HCEC 1CT (cell line): ENCODE measurements around the gene CEACAM1.
A peak's percentile ranks its signal among the peaks of the same experiment; 100 is the strongest.
"Not testable (repeated sequence)": the region's sequence is repeated elsewhere in the genome, so short reads cannot be mapped to it uniquely, and the experiment has no call there.

Source experiments
- DNase-seq: peaks from one replicate; pipeline ENCODE4 v3.0.0-alpha.2; 2017

CEACAM1 gene

DNA sequence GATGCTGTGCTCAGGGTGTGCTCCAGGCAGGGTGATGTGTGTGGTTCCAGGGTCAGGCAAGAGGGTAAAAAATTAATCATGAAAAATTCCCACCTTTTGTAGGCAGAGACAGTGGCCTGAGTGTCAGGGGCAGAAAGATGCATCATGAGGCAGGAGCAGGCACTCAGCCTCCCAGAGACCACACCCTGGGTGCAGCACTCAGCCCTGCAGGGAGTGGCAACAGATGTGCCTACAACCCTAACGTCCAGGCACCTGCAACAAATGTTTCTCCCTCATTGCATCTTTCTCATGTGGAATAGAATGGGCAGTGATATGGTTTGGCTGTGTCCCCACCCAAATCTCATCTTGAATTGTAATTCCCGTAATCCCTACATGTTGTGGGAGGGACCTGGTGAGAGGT, 19.6 kb upstream of the CEACAM1 start:
- no peak for DNase-seq

DNA sequence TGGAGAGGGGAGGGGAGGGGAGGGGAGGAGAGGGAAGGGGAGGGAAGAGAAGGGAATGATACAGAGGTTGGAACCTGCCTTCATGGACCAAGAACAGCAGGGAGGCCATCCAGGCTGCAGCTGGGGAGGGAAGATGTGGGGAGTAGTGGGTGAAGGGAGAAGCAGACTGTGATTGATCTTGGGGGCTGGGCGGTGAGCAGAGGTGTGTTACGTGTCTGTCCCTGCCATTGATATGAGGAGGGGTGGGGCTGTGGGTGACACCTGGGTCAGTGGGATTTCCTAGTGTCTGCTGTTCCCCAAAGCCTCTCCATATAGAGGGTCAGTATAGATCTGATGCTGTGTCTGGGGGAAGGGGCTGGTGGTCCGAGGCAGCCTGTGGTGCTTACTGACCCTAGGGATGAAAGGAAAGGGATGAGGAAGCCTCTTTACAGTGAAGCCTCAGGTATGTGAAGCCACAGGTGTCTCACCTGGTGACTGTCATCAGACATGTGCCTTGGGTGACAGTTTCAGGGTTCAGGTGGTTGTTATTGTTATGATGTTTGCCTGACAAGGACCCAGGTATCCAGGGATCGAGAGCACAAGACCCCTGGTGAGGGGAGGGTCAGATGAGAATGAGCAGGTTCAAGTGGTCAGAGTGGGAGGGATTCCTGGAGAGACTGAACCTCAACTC, 18.7 kb upstream of the CEACAM1 start:
- no peak for DNase-seq

GRCh38 chr19:42544146-42544545, 15.9 kb upstream of the CEACAM1 start:
- no peak for DNase-seq

GRCh38 chr19:42542791-42543190, 14.5 kb upstream of the CEACAM1 start:
- DNase-seq, result no peak

- DNase-seq, result no peak
These were observed 11.8 kb upstream of the CEACAM1 start for GRCh38 chr19:42540071-42540553.

- DNase-seq, result no peak
These were observed 10.8 kb upstream of the CEACAM1 start for GRCh38 chr19:42538841-42539709.

DNA sequence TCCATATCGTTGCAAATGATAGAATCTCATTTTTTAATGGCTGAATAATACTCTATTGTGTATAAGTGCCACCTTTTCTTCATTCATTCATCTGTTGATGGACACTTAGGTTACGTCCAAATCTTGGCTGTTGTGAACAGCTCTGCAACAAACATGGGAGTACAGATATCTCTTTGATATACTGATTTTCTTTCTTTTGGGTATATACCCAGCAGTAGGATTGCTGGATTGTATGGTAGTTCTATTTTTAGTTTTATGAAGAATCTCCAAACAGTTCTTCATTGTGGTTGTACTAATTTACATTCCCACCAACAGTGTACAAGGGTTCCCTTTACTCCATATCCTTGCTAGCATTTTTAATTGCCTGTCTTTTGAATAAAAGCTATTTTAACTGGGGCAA, 7.0 kb upstream of the CEACAM1 start:
- not testable (repeated sequence) for DNase-seq

DNA sequence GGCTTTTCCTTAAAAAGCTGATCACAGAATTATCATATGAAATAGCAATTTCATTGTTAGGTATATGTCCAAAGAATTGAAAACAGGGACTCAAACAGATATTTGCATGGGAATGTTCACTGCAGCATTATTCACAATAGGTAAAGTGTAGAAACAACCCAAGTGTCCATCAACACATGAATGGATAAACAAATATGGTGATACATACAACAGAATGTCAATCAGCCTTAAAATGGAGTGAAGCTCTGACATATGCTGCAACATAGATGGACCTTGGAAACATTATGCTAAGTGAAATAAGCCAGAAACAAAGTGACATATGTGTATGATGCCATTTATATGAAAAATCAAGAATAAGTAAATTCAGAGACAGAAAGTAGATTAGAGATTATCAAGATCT, 6.1 kb upstream of the CEACAM1 start:
- no peak for DNase-seq

DNA sequence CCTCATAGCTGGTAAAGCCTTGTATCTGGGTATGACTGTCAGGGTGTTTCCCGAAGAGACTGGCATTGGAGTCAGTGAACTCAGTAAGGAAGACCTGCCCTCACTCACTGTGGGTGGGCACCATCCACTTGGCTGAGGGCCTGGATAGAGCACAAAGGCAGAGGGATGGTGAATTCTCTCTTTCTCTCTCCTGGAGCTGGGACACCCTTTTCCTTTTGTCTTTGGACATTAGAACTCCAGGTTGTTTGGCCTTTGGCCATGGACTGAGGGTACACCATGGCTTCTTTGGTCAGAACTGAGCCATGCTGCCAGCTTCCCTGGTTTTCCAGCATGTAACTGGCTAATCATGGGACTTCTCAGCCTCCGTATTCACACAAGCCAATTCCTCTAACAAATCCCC, 4.6 kb upstream of the CEACAM1 start:
- no peak for DNase-seq

- DNase-seq, result no peak
These were observed 3.0 kb upstream of the CEACAM1 start for GRCh38 chr19:42531313-42531712.

DNA sequence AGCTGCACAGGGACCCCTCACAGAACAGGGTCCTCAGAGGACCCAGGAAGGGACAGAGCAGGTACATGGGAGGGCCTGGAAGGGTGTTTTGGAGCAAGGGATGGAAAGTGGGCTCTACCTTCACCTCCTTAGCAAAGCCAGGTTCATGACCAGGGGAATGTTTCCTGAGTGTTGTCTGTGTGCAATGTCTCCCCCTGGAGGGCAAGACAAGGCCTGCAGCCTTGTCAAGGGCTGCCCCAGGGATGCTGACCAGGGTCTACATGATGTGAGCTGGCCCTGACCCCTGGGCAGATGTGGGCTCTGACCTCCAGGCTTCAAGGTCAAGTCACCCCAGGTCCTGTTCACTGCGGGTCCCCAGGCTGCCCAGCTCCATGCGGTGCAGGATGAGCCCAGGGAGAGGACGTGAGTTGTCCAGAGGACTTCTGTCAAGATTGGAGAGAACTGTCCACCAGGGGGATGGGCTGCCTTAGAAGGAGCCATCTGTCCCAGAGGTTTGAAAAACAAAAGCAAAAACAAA, 1.0 kb upstream of the CEACAM1 start:
- peak; percentile 21 for DNase-seq

GRCh38 chr19:42524943-42525342, 3.3 kb downstream of the CEACAM1 start:
- DNase-seq, result no peak

DNA sequence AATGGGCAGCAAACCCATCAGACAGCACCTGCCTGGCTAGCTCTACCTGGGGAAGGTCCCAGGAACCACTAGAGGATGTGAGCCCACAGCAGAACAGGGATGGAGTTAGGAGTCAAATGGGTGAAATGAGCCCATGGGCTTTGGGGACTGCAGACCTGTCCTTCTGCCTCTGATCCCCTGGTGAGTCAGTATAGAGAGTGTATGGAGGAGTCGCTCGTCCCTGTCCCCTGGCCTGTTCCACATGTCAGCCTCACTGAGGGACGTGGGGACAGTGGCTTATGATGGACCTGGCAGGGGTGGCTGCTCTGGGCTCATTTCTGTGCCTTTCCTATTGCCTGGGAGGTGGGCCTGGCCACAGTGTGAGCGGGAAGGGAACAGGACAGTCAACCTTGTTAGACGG, 4.0 kb downstream of the CEACAM1 start:
- DNase-seq, result no peak

DNA sequence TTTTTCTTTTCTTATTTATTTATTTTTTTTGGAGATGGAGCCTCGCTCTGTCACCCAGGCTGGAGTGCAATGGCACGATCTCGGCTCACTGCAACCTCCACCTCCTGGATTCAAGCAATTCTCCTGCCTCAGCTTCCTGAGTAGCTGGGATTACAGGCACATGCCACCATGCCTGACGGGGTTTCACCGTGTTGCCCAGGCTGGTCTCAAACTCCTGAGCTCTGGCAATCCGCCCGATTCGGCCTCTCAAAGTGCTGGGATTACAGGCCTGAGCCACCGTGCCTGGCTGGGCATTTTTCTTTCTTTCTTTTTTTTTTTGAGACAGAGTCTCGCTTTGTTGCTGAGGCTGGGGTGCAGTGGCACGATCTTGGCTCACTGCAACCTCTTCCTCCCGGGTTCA, 6.0 kb downstream of the CEACAM1 start:
- DNase-seq, result not testable (repeated sequence)

DNA sequence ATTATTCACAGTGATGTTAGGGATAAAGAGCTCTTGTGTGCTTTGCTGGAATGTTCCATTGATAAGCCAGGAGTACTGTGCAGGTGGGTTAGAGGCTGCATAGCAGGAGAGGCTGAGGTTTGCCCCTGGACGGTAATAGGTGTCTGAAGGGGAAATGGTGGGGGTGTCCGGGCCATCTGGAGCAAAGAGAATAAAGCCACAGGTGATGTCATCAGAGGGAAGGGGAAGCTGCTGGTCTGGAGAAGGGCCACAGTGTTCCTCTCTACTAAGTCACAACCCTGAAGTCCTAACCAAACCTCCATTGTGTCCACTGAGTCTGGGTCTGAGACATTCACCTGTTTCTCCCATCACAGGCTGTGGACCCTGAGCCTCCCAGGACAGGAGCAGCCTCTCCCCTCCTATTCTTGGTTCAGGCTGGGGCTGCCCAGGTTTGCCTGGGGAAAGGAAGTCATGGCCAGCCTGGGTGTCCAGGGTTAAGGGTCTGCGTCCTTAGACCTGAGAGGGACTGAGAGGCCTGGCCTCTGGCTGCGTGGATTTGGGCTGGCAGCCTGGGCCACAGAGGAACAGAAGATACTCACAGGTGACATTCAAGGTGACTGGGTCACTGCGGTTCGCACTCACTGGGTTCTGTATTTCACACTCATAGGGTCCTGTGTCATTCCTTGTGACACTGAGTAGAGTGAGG, 6.8 kb downstream of the CEACAM1 start:
- no peak for DNase-seq

DNA sequence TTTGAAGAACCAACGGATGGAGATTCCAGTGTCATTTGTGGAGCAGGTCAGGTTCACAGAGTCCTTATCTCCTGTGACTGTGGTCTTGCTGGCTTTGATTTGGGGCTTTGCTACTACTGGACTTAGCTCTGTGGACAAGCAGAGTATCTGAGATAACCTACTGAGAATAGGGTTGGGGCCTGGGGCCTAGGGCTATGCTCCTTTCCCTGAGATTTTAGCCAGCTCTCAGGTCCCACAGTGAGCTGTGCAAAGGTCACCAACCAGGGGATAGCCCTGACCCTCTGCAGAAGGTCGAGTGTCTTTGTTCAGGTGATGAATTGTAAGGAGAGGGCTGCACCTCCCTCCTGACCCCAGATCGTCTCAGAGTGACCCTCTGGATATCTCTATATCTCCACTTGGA, 9.2 kb downstream of the CEACAM1 start:
- DNase-seq, result no peak

GRCh38 chr19:42516771-42517170, 11.5 kb downstream of the CEACAM1 start:
- no peak for DNase-seq

DNA sequence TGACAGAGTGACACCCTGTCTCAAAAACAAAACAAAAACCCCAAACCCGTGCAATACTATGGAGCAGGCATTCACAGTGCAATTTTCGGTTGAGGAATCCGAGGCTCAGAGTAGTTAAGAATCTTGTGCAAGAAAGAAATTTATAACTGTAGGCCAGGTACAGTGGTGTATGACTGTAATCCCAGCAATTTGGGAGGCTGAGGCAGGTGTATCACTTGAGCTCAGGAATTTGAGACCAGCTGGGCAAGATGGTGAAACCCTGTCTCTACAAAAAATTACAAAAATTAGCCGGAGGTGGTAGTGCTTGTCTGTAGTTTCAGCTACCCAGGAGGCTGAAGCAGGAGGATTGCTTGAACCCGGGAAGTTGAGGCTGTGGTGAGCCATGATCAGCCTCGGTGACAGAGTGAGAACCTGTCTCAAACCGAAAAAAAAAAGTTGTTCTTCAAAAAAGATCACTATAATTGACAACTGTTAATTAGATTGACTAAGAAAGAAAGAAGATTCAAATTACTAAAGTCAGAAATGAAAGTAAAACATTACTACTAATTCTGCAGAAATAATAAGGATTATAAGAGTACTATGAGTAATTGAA, 12.9 kb downstream of the CEACAM1 start:
- no peak for DNase-seq

- DNase-seq, result no peak
These were observed 13.8 kb downstream of the CEACAM1 start for GRCh38 chr19:42514449-42514848.

DNA sequence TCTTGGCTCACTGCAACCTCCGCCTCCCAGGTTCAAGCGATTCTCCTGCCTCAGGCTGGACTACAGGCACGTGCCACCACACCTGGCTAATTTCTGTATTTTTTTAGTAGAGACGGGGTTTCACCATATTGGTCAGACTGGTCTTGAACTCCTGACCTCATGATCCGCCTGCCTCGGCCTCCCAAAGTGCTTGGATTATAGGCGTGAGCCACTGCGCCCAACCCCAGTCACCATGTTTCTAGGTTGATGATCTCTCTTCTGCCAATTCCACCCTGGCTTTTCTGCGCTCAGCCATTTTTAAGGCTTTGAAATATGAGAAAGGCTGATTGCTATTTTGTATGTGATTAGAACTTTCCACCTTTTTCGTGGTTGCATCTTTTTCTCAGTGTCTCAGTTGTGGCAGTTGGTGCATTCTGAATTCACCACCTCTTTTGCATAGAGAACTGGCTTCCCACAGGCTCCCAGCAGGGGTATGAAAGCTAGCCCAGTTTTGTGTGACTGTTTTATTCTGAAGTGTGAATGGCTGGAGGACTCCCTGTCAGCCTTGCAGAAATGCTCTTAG, 15.5 kb downstream of the CEACAM1 start:
- DNase-seq, result no peak

DNA sequence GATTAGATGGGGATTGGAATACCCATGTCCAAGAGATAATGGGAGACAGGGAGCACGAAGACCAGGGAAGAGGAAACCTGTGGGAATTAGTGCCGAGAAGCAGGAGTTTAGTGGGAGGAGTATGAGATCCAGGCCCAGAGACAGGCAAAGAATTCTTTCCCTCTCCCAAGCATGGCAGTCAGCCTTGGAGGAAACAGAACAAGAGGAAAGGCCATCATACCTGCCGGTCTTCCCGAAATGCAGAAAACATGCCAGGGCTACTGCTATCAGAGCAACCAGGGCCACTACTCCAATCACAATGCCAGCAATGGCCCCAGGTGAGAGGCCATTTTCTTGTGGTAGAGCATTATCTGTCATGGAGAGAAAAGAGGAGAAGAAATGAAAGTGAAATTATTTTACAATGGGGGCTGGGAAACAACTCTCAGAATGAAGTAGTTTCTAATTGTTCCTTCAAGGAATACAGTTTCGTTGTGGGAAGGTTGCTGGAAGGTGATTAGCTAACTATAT, 16.1 kb downstream of the CEACAM1 start:
- DNase-seq, result no peak

DNA sequence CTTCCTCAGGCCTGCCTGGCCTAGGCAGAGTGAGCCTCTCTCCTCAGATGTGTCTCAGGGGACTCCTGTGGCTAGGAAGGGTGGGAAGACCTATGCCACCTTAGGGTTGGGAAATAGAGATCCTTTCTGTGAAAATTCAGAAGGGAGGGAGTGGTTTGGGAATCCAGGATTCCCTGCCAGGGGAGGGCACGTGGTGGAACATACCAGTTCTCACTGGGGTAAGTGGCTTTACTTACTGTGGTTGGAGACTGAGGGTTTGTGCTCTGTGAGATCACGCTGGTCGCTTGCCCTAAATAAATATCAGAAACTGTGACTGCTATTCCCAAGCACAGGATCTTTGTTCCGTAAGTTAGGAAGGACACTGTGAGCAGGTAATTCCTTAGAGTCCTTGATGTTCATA, 16.9 kb downstream of the CEACAM1 start:
- DNase-seq, result no peak
